Measurements from ENCODE around the gene FURIN.

The FURIN gene

GRCh38 chr15:90863987-90864386 is 4.4 kb upstream of the FURIN start:
- DNase-seq (ENCODE audit: low read depth, low spot score) = no peak
- no peak for TF ChIP-seq CTCF (IDR thresholded peaks at IDR 0.05; ENCODE audit: low read depth, low read length)
- in situ Hi-C loops (cut with HindIII; ENCODE audit: low sequenced_read_pairs) = no loop called here
- H3K4me3 ChIP-seq (ENCODE audit: low read depth, low read length) = no peak overlapping the region

GRCh38 chr15:90864507-90864906 is 3.9 kb upstream of the FURIN start:
- no peak for DNase-seq (ENCODE audit: low read depth, low spot score)
- H3K4me3 ChIP-seq (ENCODE audit: low read depth, low read length) = no peak overlapping the region
- in situ Hi-C loops (cut with HindIII; ENCODE audit: low sequenced_read_pairs) = no loop called here
- no peak for TF ChIP-seq CTCF (IDR thresholded peaks at IDR 0.05; ENCODE audit: low read depth, low read length)

GRCh38 chr15:90865702-90866101 is 2.7 kb upstream of the FURIN start:
- H3K4me3 ChIP-seq (ENCODE audit: low read depth, low read length) = no peak overlapping the region
- no peak for TF ChIP-seq CTCF (IDR thresholded peaks at IDR 0.05; ENCODE audit: low read depth, low read length)
- DNase-seq (ENCODE audit: low read depth, low spot score) = no peak
- in situ Hi-C loops (cut with HindIII; ENCODE audit: low sequenced_read_pairs) = no loop called here

- no peak for TF ChIP-seq CTCF (IDR thresholded peaks at IDR 0.05; ENCODE audit: low read depth, low read length)
- H3K4me3 ChIP-seq (ENCODE audit: low read depth, low read length) = no peak overlapping the region
- in situ Hi-C loops (cut with HindIII; ENCODE audit: low sequenced_read_pairs) = no loop called here
- DNase-seq (ENCODE audit: low read depth, low spot score) = no peak
Observed at GRCh38 chr15:90866161-90866715, 2.1 kb upstream of the FURIN start.

GRCh38 chr15:90866800-90867199 is 1.6 kb upstream of the FURIN start:
- in situ Hi-C loops (cut with HindIII; ENCODE audit: low sequenced_read_pairs) = no loop called here

GRCh38 chr15:90869140-90869541 is 753 bp downstream of the FURIN start:
- no peak for TF ChIP-seq CTCF (IDR thresholded peaks at IDR 0.05; ENCODE audit: low read depth, low read length)
- no peak overlapping the region for H3K4me3 ChIP-seq (ENCODE audit: low read depth, low read length)
- no peak for DNase-seq (ENCODE audit: low read depth, low spot score)
- in situ Hi-C loops (cut with HindIII; ENCODE audit: low sequenced_read_pairs) = no loop called here

More at GRCh38 chr15:90866800-90867199, 1.6 kb upstream of the FURIN start:
- no peak for DNase-seq (ENCODE audit: low read depth, low spot score)
- H3K4me3 ChIP-seq (ENCODE audit: low read depth, low read length) = no peak overlapping the region
- TF ChIP-seq CTCF (IDR thresholded peaks at IDR 0.05; ENCODE audit: low read depth, low read length) = no peak

Data from astrocyte of the spinal cord (primary cell).